ENCODE results near the gene EFS.
"Not testable (repeated sequence)": the region's sequence is repeated elsewhere in the genome, so short reads cannot be mapped to it uniquely, and the experiment has no call there.

Gene EFS

DNA sequence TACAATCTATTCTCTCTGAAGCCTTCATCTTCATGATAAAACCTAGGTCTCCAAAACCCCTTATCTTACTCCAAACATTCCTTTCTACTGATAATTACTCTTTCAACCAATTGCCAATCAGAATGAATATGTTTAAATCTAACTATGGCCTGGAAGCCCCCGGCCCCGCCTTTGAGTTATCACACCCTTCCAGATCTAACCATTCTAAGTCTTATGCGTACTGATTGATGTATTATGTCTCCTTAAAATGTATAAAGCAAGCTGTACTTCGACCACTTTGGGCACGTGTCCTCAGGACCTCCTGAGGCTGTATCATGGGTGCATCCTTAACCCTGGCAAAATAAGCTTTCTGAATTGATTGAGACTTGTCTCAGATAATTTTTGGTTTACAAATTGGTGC lies 29.3 kb downstream of the EFS start:
- no peak overlapping the region for H2BK15ac ChIP-seq (replicated peaks; ENCODE audit: low read depth)
- no peak overlapping the region for H4K5ac ChIP-seq (ENCODE audit: low read length)
- no peaks in the 10 kb centered on the region for H3K27me3 ChIP-seq (ENCODE audit: insufficient read depth, low read length, poor library complexity)
- H3K79me1 ChIP-seq (ENCODE audit: low read length): no peaks in the 10 kb centered on the region
- no peak overlapping the region for H2AK5ac ChIP-seq (ENCODE audit: low read length)
- no peak overlapping the region for H2BK5ac ChIP-seq (ENCODE audit: low read length)
- H3K27ac ChIP-seq (ENCODE audit: low read depth, low read length): no peak overlapping the region
- H3K23ac ChIP-seq (ENCODE audit: low read length): no peak overlapping the region
- no peak overlapping the region for H2BK120ac ChIP-seq (ENCODE audit: low read depth, low read length)
- H3K18ac ChIP-seq (ENCODE audit: low read length): no peak overlapping the region
- no peaks in the 10 kb centered on the region for H3K36me3 ChIP-seq (ENCODE audit: control insufficient read depth, insufficient read depth, low read length)
- no peak overlapping the region for H3K9ac ChIP-seq (ENCODE audit: low read length)
- no peak overlapping the region for H3K4me3 ChIP-seq (ENCODE audit: low read length)
- H3K4me1 ChIP-seq (ENCODE audit: control insufficient read depth, low read depth, low read length): no peaks in the 10 kb centered on the region
- H4K8ac ChIP-seq (ENCODE audit: low read depth, low read length): no peak overlapping the region
- H3K4me2 ChIP-seq (ENCODE audit: low read length): no peak overlapping the region
- no peak for DNase-seq
- WGBS (ENCODE audit: extremely low coverage, insufficient coverage, low lambda C conversion rate): no CpG with 5 or more reads among the region's 5 CpGs
- H3K4ac ChIP-seq (ENCODE audit: low read depth, low read length): no peak overlapping the region
- H3K56ac ChIP-seq (ENCODE audit: low read length): no peak overlapping the region
- no peaks in the 10 kb centered on the region for H3K79me2 ChIP-seq (ENCODE audit: control insufficient read depth, insufficient read depth, low read length)

DNA sequence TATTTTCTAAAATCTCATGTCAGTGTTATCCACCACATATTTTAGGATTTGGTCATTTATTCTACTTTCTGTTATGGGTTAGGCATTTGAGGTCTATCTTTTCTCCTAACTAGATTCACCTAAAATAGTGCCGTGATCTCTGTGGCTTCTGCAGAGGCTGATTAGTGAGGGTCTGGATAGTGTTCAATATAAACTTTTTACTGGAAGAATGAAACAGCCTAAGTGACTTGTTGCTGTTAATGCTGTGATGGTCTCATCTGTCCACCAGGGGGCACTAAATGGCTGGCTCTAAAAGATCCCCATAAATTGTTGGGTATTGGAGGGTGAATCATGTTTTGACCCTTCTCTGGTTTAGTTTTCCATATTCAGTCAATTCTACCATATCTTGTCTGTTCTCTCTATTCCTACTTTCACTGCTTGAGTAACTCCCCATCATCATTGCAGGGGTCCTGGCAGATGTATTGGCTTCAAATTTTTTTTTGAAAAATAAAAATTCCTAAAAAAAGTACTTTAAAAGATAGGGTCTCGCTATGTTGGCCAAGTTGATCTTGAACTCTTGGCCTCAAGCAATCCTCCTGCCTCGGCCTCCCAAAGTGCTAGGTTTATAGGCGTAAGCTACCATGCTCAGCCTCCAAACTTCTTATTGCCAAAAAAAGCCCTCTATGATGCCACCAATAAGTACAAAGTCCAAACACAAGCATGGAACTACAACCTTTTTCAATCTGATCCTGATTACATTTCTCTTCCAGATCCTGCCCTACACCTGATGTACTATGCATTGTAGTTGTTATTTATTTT lies 36.8 kb downstream of the EFS start:
- Histone ChIP-seq H3K4me1 (ENCODE audit: control insufficient read depth, low read depth, low read length) (no peaks in the 10 kb centered on the region), H4K8ac (ENCODE audit: low read depth, low read length) (no peak overlapping the region), H2AK5ac (ENCODE audit: low read length) (no peak overlapping the region), H2BK5ac (ENCODE audit: low read length) (no peak overlapping the region), H3K56ac (ENCODE audit: low read length) (no peak overlapping the region), H3K36me3 (ENCODE audit: control insufficient read depth, insufficient read depth, low read length) (peaks cover 3% of the 10 kb centered on the region), H4K5ac (ENCODE audit: low read length) (no peak overlapping the region), H3K9ac (ENCODE audit: low read length) (no peak overlapping the region), H3K23ac (ENCODE audit: low read length) (no peak overlapping the region), H3K18ac (ENCODE audit: low read length) (no peak overlapping the region), H2BK15ac (replicated peaks; ENCODE audit: low read depth) (no peak overlapping the region), H3K4me2 (ENCODE audit: low read length) (no peak overlapping the region), H3K4ac (ENCODE audit: low read depth, low read length) (no peak overlapping the region), H2BK120ac (ENCODE audit: low read depth, low read length) (no peak overlapping the region), H3K27ac (ENCODE audit: low read depth, low read length) (no peak overlapping the region), H3K79me2 (ENCODE audit: control insufficient read depth, insufficient read depth, low read length) (peaks cover 4% of the 10 kb centered on the region), H3K79me1 (ENCODE audit: low read length) (peaks cover 4% of the 10 kb centered on the region), H3K27me3 (ENCODE audit: insufficient read depth, low read length, poor library complexity) (no peaks in the 10 kb centered on the region), H3K4me3 (ENCODE audit: low read length) (no peak overlapping the region)
- DNase-seq: peak; percentile 75
- no CpG with 5 or more reads among the region's 4 CpGs for WGBS (ENCODE audit: extremely low coverage, insufficient coverage, low lambda C conversion rate)

DNA sequence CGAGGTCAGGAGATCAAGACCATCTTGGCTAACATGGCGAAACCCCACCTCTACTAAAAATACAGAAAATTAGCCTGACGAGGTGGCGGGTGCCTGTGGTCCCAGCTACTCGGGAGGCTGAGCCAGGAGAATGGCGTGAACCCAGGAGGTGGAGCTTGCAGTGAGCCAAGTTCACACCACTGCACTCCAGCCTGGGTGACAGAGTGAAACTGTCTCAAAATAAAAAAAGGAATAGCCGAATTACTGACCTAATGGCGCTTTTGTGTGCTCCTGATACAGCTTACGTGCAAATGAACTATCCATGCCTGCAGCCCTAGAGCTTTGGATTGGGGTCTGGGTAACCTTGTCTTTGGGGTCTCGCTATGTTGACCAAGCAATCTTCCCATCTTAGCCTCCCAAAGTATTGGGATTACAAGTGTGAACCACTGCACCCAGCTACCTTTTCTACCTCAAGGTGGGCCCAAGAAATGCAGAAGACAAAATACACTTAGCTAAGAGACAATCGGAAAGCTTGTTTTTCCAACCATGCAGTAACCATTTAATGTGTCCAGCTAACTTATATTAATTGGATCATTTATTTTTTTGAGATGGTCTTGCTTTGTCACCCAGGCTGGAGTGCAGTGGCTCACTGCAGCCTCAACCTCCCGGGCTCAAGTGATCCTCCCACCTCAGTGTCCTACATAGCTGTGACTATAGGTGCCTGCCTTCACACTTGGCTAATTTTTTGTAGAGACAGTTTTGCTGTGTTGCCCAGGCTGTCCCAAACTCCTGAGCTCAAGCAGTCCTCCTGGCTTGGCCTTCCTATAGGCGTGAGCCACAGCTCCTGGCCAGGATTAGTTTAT lies 38.3 kb downstream of the EFS start:
- H3K79me1 ChIP-seq (ENCODE audit: low read length): peaks cover 7% of the 10 kb centered on the region
- no CpG with 5 or more reads among the region's 13 CpGs for WGBS (ENCODE audit: extremely low coverage, insufficient coverage, low lambda C conversion rate)
- no peak overlapping the region for H2BK120ac ChIP-seq (ENCODE audit: low read depth, low read length)
- no peak overlapping the region for H3K4me3 ChIP-seq (ENCODE audit: low read length)
- no peak overlapping the region for H3K56ac ChIP-seq (ENCODE audit: low read length)
- H3K9ac ChIP-seq (ENCODE audit: low read length): no peak overlapping the region
- no peak overlapping the region for H2BK15ac ChIP-seq (replicated peaks; ENCODE audit: low read depth)
- DNase-seq: no peak
- no peaks in the 10 kb centered on the region for H3K27me3 ChIP-seq (ENCODE audit: insufficient read depth, low read length, poor library complexity)
- no peaks in the 10 kb centered on the region for H3K4me1 ChIP-seq (ENCODE audit: control insufficient read depth, low read depth, low read length)
- H3K79me2 ChIP-seq (ENCODE audit: control insufficient read depth, insufficient read depth, low read length): peaks cover 18% of the 10 kb centered on the region
- no peak overlapping the region for H3K18ac ChIP-seq (ENCODE audit: low read length)
- H3K36me3 ChIP-seq (ENCODE audit: control insufficient read depth, insufficient read depth, low read length): peaks cover 3% of the 10 kb centered on the region
- H2BK5ac ChIP-seq (ENCODE audit: low read length): no peak overlapping the region
- H4K5ac ChIP-seq (ENCODE audit: low read length): no peak overlapping the region
- H3K23ac ChIP-seq (ENCODE audit: low read length): no peak overlapping the region
- no peak overlapping the region for H2AK5ac ChIP-seq (ENCODE audit: low read length)
- no peak overlapping the region for H3K4me2 ChIP-seq (ENCODE audit: low read length)
- no peak overlapping the region for H3K4ac ChIP-seq (ENCODE audit: low read depth, low read length)
- H4K8ac ChIP-seq (ENCODE audit: low read depth, low read length): no peak overlapping the region
- no peak overlapping the region for H3K27ac ChIP-seq (ENCODE audit: low read depth, low read length)

DNA sequence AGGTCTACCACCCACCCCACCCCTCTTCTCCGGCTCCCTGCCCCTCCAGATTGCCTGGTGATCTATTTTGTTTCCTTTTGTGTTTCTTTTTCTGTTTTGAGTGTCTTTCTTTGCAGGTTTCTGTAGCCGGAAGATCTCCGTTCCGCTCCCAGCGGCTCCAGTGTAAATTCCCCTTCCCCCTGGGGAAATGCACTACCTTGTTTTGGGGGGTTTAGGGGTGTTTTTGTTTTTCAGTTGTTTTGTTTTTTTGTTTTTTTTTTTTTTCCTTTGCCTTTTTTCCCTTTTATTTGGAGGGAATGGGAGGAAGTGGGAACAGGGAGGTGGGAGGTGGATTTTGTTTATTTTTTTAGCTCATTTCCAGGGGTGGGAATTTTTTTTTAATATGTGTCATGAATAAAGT lies 39.2 kb downstream of the EFS start:
- not testable (repeated sequence) for H3K4ac ChIP-seq (ENCODE audit: low read depth, low read length); H3K4me3 ChIP-seq (ENCODE audit: low read length); H3K18ac ChIP-seq (ENCODE audit: low read length); H3K27ac ChIP-seq (ENCODE audit: low read depth, low read length); H4K8ac ChIP-seq (ENCODE audit: low read depth, low read length); H3K23ac ChIP-seq (ENCODE audit: low read length); H3K36me3 ChIP-seq (ENCODE audit: control insufficient read depth, insufficient read depth, low read length); H4K5ac ChIP-seq (ENCODE audit: low read length); H2BK120ac ChIP-seq (ENCODE audit: low read depth, low read length); H3K4me2 ChIP-seq (ENCODE audit: low read length); H3K4me1 ChIP-seq (ENCODE audit: control insufficient read depth, low read depth, low read length); DNase-seq; H3K27me3 ChIP-seq (ENCODE audit: insufficient read depth, low read length, poor library complexity); H2AK5ac ChIP-seq (ENCODE audit: low read length); H2BK5ac ChIP-seq (ENCODE audit: low read length); H2BK15ac ChIP-seq (replicated peaks; ENCODE audit: low read depth); H3K56ac ChIP-seq (ENCODE audit: low read length); H3K9ac ChIP-seq (ENCODE audit: low read length); H3K79me1 ChIP-seq (ENCODE audit: low read length)
- WGBS (ENCODE audit: extremely low coverage, insufficient coverage, low lambda C conversion rate): no CpG with 5 or more reads among the region's 5 CpGs
- peaks cover 18% of the 10 kb centered on the region for H3K79me2 ChIP-seq (ENCODE audit: control insufficient read depth, insufficient read depth, low read length)

DNA sequence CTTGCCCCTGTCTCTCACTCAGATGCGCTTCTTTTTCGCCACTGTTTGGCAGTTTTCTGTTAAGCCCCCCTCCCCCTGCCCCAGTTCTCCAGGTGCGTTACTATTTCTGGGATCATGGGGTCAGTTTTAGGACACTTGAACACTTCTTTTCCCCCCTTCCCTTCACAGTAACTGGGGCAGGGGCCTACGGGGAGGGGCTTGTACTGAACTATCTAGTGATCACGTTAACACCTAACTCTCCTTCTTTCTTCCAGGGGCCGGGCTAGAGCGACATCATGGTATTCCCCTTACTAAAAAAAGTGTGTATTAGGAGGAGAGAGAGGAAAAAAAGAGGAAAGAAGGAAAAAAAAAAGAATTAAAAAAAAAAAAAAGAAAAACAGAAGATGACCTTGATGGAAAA lies 40.0 kb downstream of the EFS start:
- no peak overlapping the region for H2AK5ac ChIP-seq (ENCODE audit: low read length)
- no peak overlapping the region for H4K5ac ChIP-seq (ENCODE audit: low read length)
- peaks cover 18% of the 10 kb centered on the region for H3K79me2 ChIP-seq (ENCODE audit: control insufficient read depth, insufficient read depth, low read length)
- H3K27ac ChIP-seq (ENCODE audit: low read depth, low read length): no peak overlapping the region
- no peak overlapping the region for H3K23ac ChIP-seq (ENCODE audit: low read length)
- H2BK5ac ChIP-seq (ENCODE audit: low read length): no peak overlapping the region
- peaks cover 3% of the 10 kb centered on the region for H3K36me3 ChIP-seq (ENCODE audit: control insufficient read depth, insufficient read depth, low read length)
- DNase-seq: no peak
- H3K4me3 ChIP-seq (ENCODE audit: low read length): no peak overlapping the region
- H4K8ac ChIP-seq (ENCODE audit: low read depth, low read length): no peak overlapping the region
- no peak overlapping the region for H3K18ac ChIP-seq (ENCODE audit: low read length)
- no peak overlapping the region for H2BK15ac ChIP-seq (replicated peaks; ENCODE audit: low read depth)
- no peak overlapping the region for H2BK120ac ChIP-seq (ENCODE audit: low read depth, low read length)
- peaks cover 7% of the 10 kb centered on the region for H3K79me1 ChIP-seq (ENCODE audit: low read length)
- H3K4ac ChIP-seq (ENCODE audit: low read depth, low read length): no peak overlapping the region
- no CpG with 5 or more reads among the region's 7 CpGs for WGBS (ENCODE audit: extremely low coverage, insufficient coverage, low lambda C conversion rate)
- H3K56ac ChIP-seq (ENCODE audit: low read length): no peak overlapping the region
- no peaks in the 10 kb centered on the region for H3K27me3 ChIP-seq (ENCODE audit: insufficient read depth, low read length, poor library complexity)
- no peak overlapping the region for H3K4me2 ChIP-seq (ENCODE audit: low read length)
- H3K4me1 ChIP-seq (ENCODE audit: control insufficient read depth, low read depth, low read length): peaks cover 5% of the 10 kb centered on the region
- H3K9ac ChIP-seq (ENCODE audit: low read length): no peak overlapping the region
